Mesothelial cell of epicardium (in vitro differentiated cells): Measurements from ENCODE around the gene HOMER2. TPM values are rescaled to one million over a fixed set of nuclear protein-coding genes. Genes with fewer than 3 reads are reported as not detected.
"Not testable (repeated sequence)": the region's sequence is repeated elsewhere in the genome, so short reads cannot be mapped to it uniquely, and the experiment has no call there.

Experiments
- DNase-seq, 2 experiments: peaks; one replicate each; pipeline ENCODE4 v3.0.0; 2021; ENCODE audit warnings: low spot score in 2 of 2; ENCODE audit not compliant: unreplicated experiment in 2 of 2
- H3K27ac Mint-ChIP-seq: 2 replicates; pipeline ENCODE4 v1.8.0; 2021; ENCODE audit warnings: mixed read lengths
- H3K27me3 Mint-ChIP-seq: 2 replicates; pipeline ENCODE4 v1.8.0; 2021; ENCODE audit warnings: low read depth, mixed read lengths
- H3K36me3 Mint-ChIP-seq: 2 replicates; pipeline ENCODE4 v1.8.0; 2021; ENCODE audit warnings: mixed read lengths
- H3K4me1 Mint-ChIP-seq: 2 replicates; pipeline ENCODE4 v1.8.0; 2021; ENCODE audit warnings: mixed read lengths
- H3K4me3 Mint-ChIP-seq: 2 replicates; pipeline ENCODE4 v1.8.0; 2021; ENCODE audit warnings: mild to moderate bottlenecking, moderate library complexity, mixed read lengths
- H3K9me3 Mint-ChIP-seq: 2 replicates; pipeline ENCODE4 v1.8.0; 2021; ENCODE audit warnings: mixed read lengths
- total RNA-seq: library from RNA; stranded (reverse); gene quantifications from 3 replicates; pipeline ENCODE4 v1.2.1, GENCODE V29; 2021
- TF ChIP-seq, protein P1 (sequence below): fragments of 200-600 bp; sonication (generic); IDR thresholded peaks from one replicate; pipeline ENCODE4 v1.5.0; 2021; ENCODE audit warnings: antibody characterized with exemption; ENCODE audit not compliant: unreplicated experiment

Gene HOMER2
- total RNA-seq, 1 donor from 2014 or later: 15.9 TPM

GRCh38 chr15:82894971-82895520 lies 57.5 kb downstream of the HOMER2 start:
- H3K9me3 Mint-ChIP-seq: no peaks in the 10 kb centered on the region
- no peak overlapping the region for H3K27ac Mint-ChIP-seq
- TF ChIP-seq, protein P1, sequence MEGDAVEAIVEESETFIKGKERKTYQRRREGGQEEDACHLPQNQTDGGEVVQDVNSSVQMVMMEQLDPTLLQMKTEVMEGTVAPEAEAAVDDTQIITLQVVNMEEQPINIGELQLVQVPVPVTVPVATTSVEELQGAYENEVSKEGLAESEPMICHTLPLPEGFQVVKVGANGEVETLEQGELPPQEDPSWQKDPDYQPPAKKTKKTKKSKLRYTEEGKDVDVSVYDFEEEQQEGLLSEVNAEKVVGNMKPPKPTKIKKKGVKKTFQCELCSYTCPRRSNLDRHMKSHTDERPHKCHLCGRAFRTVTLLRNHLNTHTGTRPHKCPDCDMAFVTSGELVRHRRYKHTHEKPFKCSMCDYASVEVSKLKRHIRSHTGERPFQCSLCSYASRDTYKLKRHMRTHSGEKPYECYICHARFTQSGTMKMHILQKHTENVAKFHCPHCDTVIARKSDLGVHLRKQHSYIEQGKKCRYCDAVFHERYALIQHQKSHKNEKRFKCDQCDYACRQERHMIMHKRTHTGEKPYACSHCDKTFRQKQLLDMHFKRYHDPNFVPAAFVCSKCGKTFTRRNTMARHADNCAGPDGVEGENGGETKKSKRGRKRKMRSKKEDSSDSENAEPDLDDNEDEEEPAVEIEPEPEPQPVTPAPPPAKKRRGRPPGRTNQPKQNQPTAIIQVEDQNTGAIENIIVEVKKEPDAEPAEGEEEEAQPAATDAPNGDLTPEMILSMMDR: no peak
- no peaks in the 10 kb centered on the region for H3K27me3 Mint-ChIP-seq
- DNase-seq: no peak
- no peaks in the 10 kb centered on the region for H3K36me3 Mint-ChIP-seq
- H3K4me3 Mint-ChIP-seq: no peak overlapping the region
- peaks cover 18% of the 10 kb centered on the region for H3K4me1 Mint-ChIP-seq

DNA sequence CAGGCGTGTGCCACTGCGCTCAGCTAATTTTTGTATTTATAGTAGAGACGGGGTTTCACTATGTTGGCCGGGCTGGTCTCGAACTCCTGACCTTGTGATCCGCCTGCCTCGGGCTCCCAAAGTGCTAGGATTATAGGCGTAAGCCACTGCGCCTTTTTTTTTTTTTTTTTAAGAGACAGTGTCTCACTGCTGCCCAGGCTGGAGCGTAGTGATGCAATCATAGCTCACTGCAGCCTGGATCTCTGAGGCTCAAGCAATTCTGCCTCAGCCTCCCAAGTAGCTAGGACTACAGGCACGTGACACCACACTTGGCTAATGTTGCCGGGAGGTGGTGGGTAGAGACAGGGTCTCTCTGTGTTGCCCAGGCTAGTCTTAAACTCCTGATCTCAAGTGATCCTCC lies 59.0 kb downstream of the HOMER2 start:
- not testable (repeated sequence) for H3K27ac Mint-ChIP-seq, H3K27me3 Mint-ChIP-seq, H3K9me3 Mint-ChIP-seq, H3K4me3 Mint-ChIP-seq, H3K36me3 Mint-ChIP-seq, DNase-seq
- peaks cover 10% of the 10 kb centered on the region for H3K4me1 Mint-ChIP-seq

DNA sequence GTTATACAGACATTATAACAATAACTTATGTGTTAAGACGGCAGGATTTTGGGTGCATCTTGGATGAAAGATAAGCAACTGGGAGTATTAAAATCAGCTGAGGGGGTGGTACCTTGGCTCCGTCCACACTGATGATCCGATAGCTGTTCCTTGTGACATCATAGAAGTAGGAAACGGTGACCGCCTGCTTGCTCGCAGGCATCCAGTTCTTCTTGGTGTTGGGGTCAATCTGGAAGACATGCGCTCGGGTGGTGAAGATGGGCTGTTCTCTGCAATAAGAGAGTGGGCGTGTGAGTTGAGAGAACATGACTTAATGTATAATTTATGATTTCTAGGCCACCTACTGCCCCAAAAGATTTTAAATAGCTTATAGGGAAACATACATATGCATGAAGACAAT lies 59.9 kb downstream of the HOMER2 start:
- no peaks in the 10 kb centered on the region for H3K9me3 Mint-ChIP-seq
- H3K27me3 Mint-ChIP-seq: no peaks in the 10 kb centered on the region
- H3K36me3 Mint-ChIP-seq: no peaks in the 10 kb centered on the region
- peaks cover 7% of the 10 kb centered on the region for H3K4me1 Mint-ChIP-seq
- TF ChIP-seq, protein P1: no peak
- DNase-seq: no peak
- no peak overlapping the region for H3K27ac Mint-ChIP-seq
- no peak overlapping the region for H3K4me3 Mint-ChIP-seq

- DNase-seq: no peak
- H3K27me3 Mint-ChIP-seq: no peaks in the 10 kb centered on the region
- H3K4me3 Mint-ChIP-seq: no peak overlapping the region
- no peaks in the 10 kb centered on the region for H3K36me3 Mint-ChIP-seq
- H3K27ac Mint-ChIP-seq: no peak overlapping the region
- H3K9me3 Mint-ChIP-seq: no peaks in the 10 kb centered on the region
- peaks cover 7% of the 10 kb centered on the region for H3K4me1 Mint-ChIP-seq
- TF ChIP-seq, protein P1: no peak
These were observed 61.5 kb downstream of the HOMER2 start for GRCh38 chr15:82890995-82891390.

- H3K4me1 Mint-ChIP-seq: peaks cover 7% of the 10 kb centered on the region
- H3K27me3 Mint-ChIP-seq: no peaks in the 10 kb centered on the region
- H3K36me3 Mint-ChIP-seq: no peaks in the 10 kb centered on the region
- no peaks in the 10 kb centered on the region for H3K9me3 Mint-ChIP-seq
- no peak for DNase-seq
- H3K4me3 Mint-ChIP-seq: no peak overlapping the region
- no peak overlapping the region for H3K27ac Mint-ChIP-seq
- TF ChIP-seq, protein P1: no peak
These were observed 62.1 kb downstream of the HOMER2 start for GRCh38 chr15:82890338-82890994.

GRCh38 chr15:82882273-82882928 lies 70.1 kb downstream of the HOMER2 start:
- no peaks in the 10 kb centered on the region for H3K9me3 Mint-ChIP-seq
- no peak overlapping the region for H3K27ac Mint-ChIP-seq
- H3K36me3 Mint-ChIP-seq: no peaks in the 10 kb centered on the region
- H3K27me3 Mint-ChIP-seq: no peaks in the 10 kb centered on the region
- DNase-seq: no peak
- TF ChIP-seq, protein P1: no peak
- no peak overlapping the region for H3K4me3 Mint-ChIP-seq
- no peaks in the 10 kb centered on the region for H3K4me1 Mint-ChIP-seq
